Mesothelial cell of epicardium (in vitro differentiated cells): ENCODE results near the gene MAG. TPM values are rescaled to one million over a fixed set of nuclear protein-coding genes. Genes with fewer than 3 reads are reported as not detected.

Source experiments
- DNase-seq, 2 experiments: peaks; one replicate each; pipeline ENCODE4 v3.0.0; 2021; ENCODE audit warnings: low spot score in 2 of 2; ENCODE audit not compliant: unreplicated experiment in 2 of 2
- H3K27ac Mint-ChIP-seq: 2 replicates; pipeline ENCODE4 v1.8.0; 2021; ENCODE audit warnings: mixed read lengths
- H3K27me3 Mint-ChIP-seq: 2 replicates; pipeline ENCODE4 v1.8.0; 2021; ENCODE audit warnings: low read depth, mixed read lengths
- H3K36me3 Mint-ChIP-seq: 2 replicates; pipeline ENCODE4 v1.8.0; 2021; ENCODE audit warnings: mixed read lengths
- H3K4me1 Mint-ChIP-seq: 2 replicates; pipeline ENCODE4 v1.8.0; 2021; ENCODE audit warnings: mixed read lengths
- H3K4me3 Mint-ChIP-seq: 2 replicates; pipeline ENCODE4 v1.8.0; 2021; ENCODE audit warnings: mild to moderate bottlenecking, moderate library complexity, mixed read lengths
- H3K9me3 Mint-ChIP-seq: 2 replicates; pipeline ENCODE4 v1.8.0; 2021; ENCODE audit warnings: mixed read lengths
- CTCF ChIP-seq: fragments of 200-600 bp; sonication (generic); IDR thresholded peaks from one replicate; pipeline ENCODE4 v1.5.0; 2021; ENCODE audit warnings: antibody characterized with exemption; ENCODE audit not compliant: unreplicated experiment
- total RNA-seq: library from RNA; stranded (reverse); gene quantifications from 3 replicates; pipeline ENCODE4 v1.2.1, GENCODE V29; 2021

The MAG gene
- total RNA-seq, 1 donor from 2014 or later, result 26.1 TPM

- Mint-ChIP-seq H3K4me1 (peaks cover 2% of the 10 kb centered on the region), H3K27me3 (no peaks in the 10 kb centered on the region), H3K9me3 (no peaks in the 10 kb centered on the region), H3K27ac (no peak overlapping the region), H3K4me3 (no peak overlapping the region), H3K36me3 (peaks cover 13% of the 10 kb centered on the region)
- DNase-seq, result no peak
- TF ChIP-seq CTCF, result no peak
These were observed 48.5 kb downstream of the MAG start for GRCh38 chr19:35340431-35340830.

DNA sequence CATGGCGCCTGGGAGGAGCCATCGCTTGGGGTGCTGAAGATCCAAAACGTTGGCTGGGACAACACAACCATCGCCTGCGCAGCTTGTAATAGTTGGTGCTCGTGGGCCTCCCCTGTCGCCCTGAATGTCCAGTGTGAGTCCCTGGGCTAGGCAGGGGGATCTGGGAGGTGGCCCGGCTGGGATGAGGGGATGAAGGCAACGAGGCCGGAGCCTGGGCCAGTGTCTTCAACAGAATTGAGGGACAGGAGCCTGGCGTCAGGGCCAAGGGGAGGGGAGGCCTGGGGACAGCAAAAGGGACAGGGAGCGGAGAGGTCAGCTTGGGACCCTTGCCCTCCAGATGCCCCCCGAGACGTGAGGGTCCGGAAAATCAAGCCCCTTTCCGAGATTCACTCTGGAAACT, 49.0 kb downstream of the MAG start:
- DNase-seq, result no peak
- H3K9me3 Mint-ChIP-seq, result no peaks in the 10 kb centered on the region
- no peak overlapping the region for H3K4me3 Mint-ChIP-seq
- peaks cover 2% of the 10 kb centered on the region for H3K4me1 Mint-ChIP-seq
- no peaks in the 10 kb centered on the region for H3K27me3 Mint-ChIP-seq
- H3K36me3 Mint-ChIP-seq, result peaks cover 13% of the 10 kb centered on the region
- H3K27ac Mint-ChIP-seq, result no peak overlapping the region
- TF ChIP-seq CTCF, result no peak

DNA sequence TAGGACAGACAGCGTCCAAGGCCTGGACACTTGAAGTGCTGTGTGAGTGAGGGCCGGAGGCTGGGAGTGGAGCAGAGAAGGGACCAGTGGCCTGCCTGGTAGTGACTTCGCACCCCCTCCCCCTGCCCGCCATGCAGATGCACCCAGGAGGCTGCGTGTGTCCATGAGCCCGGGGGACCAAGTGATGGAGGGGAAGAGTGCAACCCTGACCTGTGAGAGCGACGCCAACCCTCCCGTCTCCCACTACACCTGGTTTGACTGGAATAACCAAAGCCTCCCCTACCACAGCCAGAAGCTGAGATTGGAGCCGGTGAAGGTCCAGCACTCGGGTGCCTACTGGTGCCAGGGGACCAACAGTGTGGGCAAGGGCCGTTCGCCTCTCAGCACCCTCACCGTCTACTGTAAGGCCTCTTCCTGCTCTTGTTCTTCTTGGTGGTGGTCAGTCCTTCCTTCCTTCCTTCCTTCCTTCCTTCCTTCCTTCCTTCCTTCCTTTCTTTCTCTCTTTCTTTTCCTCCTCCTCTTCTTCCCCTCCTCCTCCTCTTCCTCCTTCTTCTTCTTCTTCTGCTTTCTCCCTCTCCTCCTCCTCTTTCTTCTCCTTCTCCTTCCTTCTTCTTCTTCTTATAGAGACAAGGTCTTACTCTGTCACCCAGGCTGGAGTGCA, 49.7 kb downstream of the MAG start:
- DNase-seq, result no peak
- no peak overlapping the region for H3K4me3 Mint-ChIP-seq
- peaks cover 2% of the 10 kb centered on the region for H3K4me1 Mint-ChIP-seq
- peaks cover 9% of the 10 kb centered on the region for H3K36me3 Mint-ChIP-seq
- no peak for TF ChIP-seq CTCF
- H3K27me3 Mint-ChIP-seq, result no peaks in the 10 kb centered on the region
- no peak overlapping the region for H3K27ac Mint-ChIP-seq
- no peaks in the 10 kb centered on the region for H3K9me3 Mint-ChIP-seq

- Mint-ChIP-seq H3K4me3 (no peak overlapping the region), H3K27ac (no peak overlapping the region)
These were observed 50.5 kb downstream of the MAG start for GRCh38 chr19:35342430-35342829.

GRCh38 chr19:35344511-35345031, 52.6 kb downstream of the MAG start:
- peaks cover 9% of the 10 kb centered on the region for H3K4me1 Mint-ChIP-seq
- TF ChIP-seq CTCF, result no peak
- H3K27ac Mint-ChIP-seq, result no peak overlapping the region
- peaks cover 9% of the 10 kb centered on the region for H3K36me3 Mint-ChIP-seq
- DNase-seq, result no peak
- no peak overlapping the region for H3K4me3 Mint-ChIP-seq
- H3K9me3 Mint-ChIP-seq, result no peaks in the 10 kb centered on the region
- H3K27me3 Mint-ChIP-seq, result no peaks in the 10 kb centered on the region

More at GRCh38 chr19:35342430-35342829, 50.5 kb downstream of the MAG start:
- peaks cover 9% of the 10 kb centered on the region for H3K4me1 Mint-ChIP-seq
- DNase-seq, result no peak
- peaks cover 9% of the 10 kb centered on the region for H3K36me3 Mint-ChIP-seq
- no peaks in the 10 kb centered on the region for H3K27me3 Mint-ChIP-seq
- TF ChIP-seq CTCF, result no peak
- H3K9me3 Mint-ChIP-seq, result no peaks in the 10 kb centered on the region

DNA sequence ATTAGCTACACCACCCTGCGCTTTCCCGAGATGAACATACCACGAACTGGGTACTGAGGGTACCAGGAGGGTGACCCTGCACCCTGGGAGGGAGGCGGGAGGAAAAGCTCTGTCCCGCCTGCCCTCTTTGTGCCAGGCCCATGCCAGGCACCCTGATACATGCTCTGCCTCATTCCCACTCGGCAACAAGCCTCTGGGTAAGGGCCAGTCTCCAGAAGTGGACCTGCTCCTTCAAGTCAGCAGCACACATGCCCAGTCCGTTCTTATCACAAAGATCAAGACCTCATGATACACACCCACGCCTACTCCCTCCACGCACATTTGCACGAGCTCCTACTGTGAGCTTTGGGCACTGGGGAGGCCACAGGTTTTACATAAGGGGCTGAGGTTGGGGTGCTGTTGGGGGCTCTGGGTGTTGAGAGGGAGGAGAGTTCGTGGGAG, 53.7 kb downstream of the MAG start:
- H3K4me3 Mint-ChIP-seq, result no peak overlapping the region
- peaks cover 9% of the 10 kb centered on the region for H3K4me1 Mint-ChIP-seq
- no peak overlapping the region for H3K27ac Mint-ChIP-seq
- no peak for DNase-seq
- peaks cover 9% of the 10 kb centered on the region for H3K36me3 Mint-ChIP-seq
- H3K9me3 Mint-ChIP-seq, result no peaks in the 10 kb centered on the region
- TF ChIP-seq CTCF, result no peak
- H3K27me3 Mint-ChIP-seq, result no peaks in the 10 kb centered on the region
